CD4-positive, alpha-beta T cell treated with Interleukin-21 for 1 hour (primary cell): ENCODE data around the gene SEPSECS.

Source experiments
- DNase-seq: peaks from one replicate; pipeline ENCODE4 v3.0.0-alpha.2; 2020

Gene SEPSECS

GRCh38 chr4:25159837-25160713, at the start of gene SEPSECS:
TSS of gene SEPSECS (minus strand) at chr4:25160449. CDS start at chr4:25160369, 80 bp downstream.
- peak; percentile 96 for DNase-seq

GRCh38 chr4:25209702-25210101, 49.5 kb upstream of the SEPSECS start:
- DNase-seq: no peak

- DNase-seq: no peak
These were observed 47.7 kb upstream of the SEPSECS start for GRCh38 chr4:25207997-25208396.

GRCh38 chr4:25198713-25199112, 38.5 kb upstream of the SEPSECS start:
- DNase-seq: no peak

GRCh38 chr4:25190407-25190806, 30.2 kb upstream of the SEPSECS start:
- DNase-seq: no peak

GRCh38 chr4:25184056-25184455, 23.8 kb upstream of the SEPSECS start:
- DNase-seq: no peak

- no peak for DNase-seq
These were observed 22.7 kb upstream of the SEPSECS start for GRCh38 chr4:25182937-25183336.

GRCh38 chr4:25180524-25181131, 20.4 kb upstream of the SEPSECS start:
- peak; percentile 51 for DNase-seq

GRCh38 chr4:25178838-25179261, 18.6 kb upstream of the SEPSECS start:
- DNase-seq: peak; percentile 9

GRCh38 chr4:25177147-25177546, 16.9 kb upstream of the SEPSECS start:
- DNase-seq: no peak

GRCh38 chr4:25174674-25175073, 14.4 kb upstream of the SEPSECS start:
- no peak for DNase-seq

GRCh38 chr4:25172961-25173915, 13.0 kb upstream of the SEPSECS start:
- DNase-seq: no peak

- DNase-seq: no peak
These were observed 11.1 kb upstream of the SEPSECS start for GRCh38 chr4:25171201-25171865.

GRCh38 chr4:25169446-25169845, 9.2 kb upstream of the SEPSECS start:
- DNase-seq: no peak

GRCh38 chr4:25165916-25166315, 5.7 kb upstream of the SEPSECS start:
- no peak for DNase-seq

GRCh38 chr4:25163196-25163595, 2.9 kb upstream of the SEPSECS start:
- DNase-seq: no peak

- no peak for DNase-seq
These were observed 2.3 kb upstream of the SEPSECS start for GRCh38 chr4:25162566-25162965.

GRCh38 chr4:25161593-25161950, 1.3 kb upstream of the SEPSECS start:
- DNase-seq: no peak

- DNase-seq: peak; percentile 8
These were observed 704 bp upstream of the SEPSECS start for GRCh38 chr4:25160714-25161592.

- no peak for DNase-seq
These were observed 1.4 kb downstream of the SEPSECS start for GRCh38 chr4:25158817-25159216.

GRCh38 chr4:25157081-25157480, 3.2 kb downstream of the SEPSECS start:
- no peak for DNase-seq

- DNase-seq: no peak
These were observed 4.3 kb downstream of the SEPSECS start for GRCh38 chr4:25155947-25156346.
